HG03457 (cell line): ENCODE measurements around the gene HDAC7.
A peak's percentile ranks its signal among the peaks of the same experiment; 100 is the strongest.

Source experiments
- ATAC-seq: cut with Tn5 transposase; IDR thresholded peaks from one replicate; pipeline ENCODE4 v1.9.1; 2021; ENCODE audit warnings: moderate number of reproducible peaks; ENCODE audit not compliant: unreplicated experiment

Gene HDAC7

GRCh38 chr12:47819896-47820630, at the start of gene HDAC7:
TSS of gene HDAC7 (minus strand) at chr12:47819903. CDS start at chr12:47819785, 118 bp downstream.
- ATAC-seq, result no peak

- ATAC-seq, result peak; percentile 50
Measured at GRCh38 chr12:47868552-47869031, 48.9 kb upstream of the HDAC7 start.

DNA sequence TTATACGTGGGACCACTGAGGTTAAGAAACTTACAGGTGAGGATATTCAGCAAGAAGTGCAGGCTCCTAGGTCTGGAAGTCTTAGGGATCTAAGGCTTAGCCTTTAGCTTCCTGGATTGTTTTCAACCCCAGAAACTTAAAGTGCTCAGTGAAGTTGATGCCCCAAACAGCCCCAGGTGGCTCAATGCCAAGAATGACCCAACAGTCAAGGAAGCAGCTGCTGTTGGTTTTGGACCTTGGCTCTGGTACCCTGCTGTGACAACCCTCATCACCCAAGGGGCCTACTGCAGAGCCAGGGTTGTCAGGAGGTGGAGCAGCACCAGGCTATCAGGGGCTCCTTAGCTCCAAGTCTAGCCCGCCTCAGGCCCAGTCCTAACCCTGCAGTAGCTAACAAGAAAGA, 48.3 kb upstream of the HDAC7 start:
- peak; percentile 24 for ATAC-seq

DNA sequence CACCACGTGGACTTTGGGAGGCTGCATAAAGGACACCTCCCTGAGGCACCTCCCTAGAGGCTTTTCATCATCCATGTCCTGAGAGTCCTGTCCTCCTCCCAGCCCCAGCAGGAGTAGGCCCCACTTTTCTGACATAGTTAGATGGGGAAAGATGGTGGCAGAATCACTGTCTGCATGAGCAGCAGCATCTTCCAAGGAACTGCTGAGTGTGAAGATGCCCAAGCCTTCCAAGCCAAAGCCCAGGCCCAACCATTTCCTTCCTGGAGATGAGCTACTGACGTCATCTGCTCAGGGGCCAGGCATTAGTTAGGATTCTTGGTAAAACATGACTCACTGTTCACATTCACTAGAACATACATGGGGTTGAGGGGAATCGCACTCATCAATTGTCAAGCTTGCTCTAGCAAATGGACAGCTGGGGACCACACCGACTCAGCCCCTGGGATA, 47.8 kb upstream of the HDAC7 start:
- ATAC-seq, result no peak

GRCh38 chr12:47864646-47865235, 45.0 kb upstream of the HDAC7 start:
- ATAC-seq, result no peak

- ATAC-seq, result no peak
Measured at GRCh38 chr12:47863985-47864384, 44.3 kb upstream of the HDAC7 start.

- ATAC-seq, result no peak
Measured at GRCh38 chr12:47863467-47863866, 43.8 kb upstream of the HDAC7 start.

GRCh38 chr12:47862881-47863280, 43.2 kb upstream of the HDAC7 start:
- ATAC-seq, result no peak

DNA sequence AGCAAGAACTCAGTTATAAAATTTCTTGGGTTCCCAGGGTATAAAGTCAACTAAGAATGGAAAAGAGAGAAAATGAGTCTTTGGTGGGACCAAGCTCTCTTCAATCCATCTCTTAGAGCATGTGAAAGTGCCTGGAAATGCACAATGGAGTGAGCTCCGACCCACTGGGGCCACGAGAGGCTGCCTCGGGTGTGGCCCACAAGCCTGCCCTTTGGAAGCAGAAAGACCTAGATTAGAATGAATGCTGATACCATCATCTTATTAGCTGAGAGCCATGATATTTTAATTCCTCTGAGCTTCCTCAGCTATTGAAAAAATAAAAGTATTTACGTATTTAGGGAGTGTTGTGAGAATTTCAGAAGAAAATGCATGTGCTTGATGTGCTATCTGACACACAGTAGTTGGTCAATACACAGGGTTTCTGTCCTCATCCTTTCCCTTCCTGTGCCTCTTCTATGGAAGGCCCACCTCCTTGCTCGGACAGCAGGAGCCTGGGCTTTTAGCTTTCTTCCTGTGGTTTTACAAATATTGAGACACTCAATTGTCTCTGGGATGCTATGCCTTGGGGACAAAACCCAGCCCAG, 42.6 kb upstream of the HDAC7 start:
- no peak for ATAC-seq

DNA sequence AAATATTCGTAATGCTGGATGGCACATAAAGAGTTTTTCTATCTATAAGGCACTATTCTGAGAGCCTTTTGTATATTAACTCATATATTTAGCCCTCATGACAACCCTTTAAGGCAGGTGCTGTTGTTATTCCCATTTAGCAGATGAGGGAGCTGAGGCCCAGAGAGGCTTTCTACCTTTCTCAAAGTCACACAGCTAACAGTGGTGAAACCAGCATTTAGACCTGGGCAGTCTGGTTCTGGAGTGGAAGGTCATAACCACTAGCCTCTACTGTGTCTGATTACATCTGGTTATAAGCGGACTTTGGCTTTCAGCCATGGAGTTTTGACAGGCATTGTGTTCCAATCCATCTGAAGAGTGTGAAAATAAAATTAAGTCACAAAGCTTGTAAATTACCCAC, 41.2 kb upstream of the HDAC7 start:
- ATAC-seq, result no peak

GRCh38 chr12:47860279-47860841, 40.7 kb upstream of the HDAC7 start:
- no peak for ATAC-seq

GRCh38 chr12:47858511-47859266, 39.0 kb upstream of the HDAC7 start:
- ATAC-seq, result no peak

GRCh38 chr12:47856721-47857575, 37.2 kb upstream of the HDAC7 start:
- no peak for ATAC-seq

- ATAC-seq, result no peak
Measured at GRCh38 chr12:47856094-47856493, 36.4 kb upstream of the HDAC7 start.

DNA sequence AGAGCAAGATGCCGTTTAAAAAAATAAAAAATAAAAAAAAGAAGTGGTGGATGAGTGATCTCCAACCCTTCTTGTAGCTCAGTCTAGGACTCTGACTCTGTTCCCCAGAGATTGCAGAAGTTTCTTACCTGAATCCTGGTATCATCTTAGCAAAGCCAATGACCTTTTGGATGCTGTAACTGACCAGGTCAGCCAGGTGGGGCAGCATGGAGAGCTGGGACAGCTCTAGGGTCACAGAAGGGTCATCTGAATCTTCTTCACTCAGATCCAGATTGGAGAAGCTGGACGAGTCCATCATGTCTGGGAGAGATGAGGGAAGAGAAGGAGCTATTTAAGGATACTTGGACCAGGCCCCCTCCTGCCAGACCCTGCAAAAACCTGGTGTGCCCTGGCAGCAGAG, 35.8 kb upstream of the HDAC7 start:
- no peak for ATAC-seq

GRCh38 chr12:47854531-47854930, 34.8 kb upstream of the HDAC7 start:
- no peak for ATAC-seq

GRCh38 chr12:47852096-47852571, 32.4 kb upstream of the HDAC7 start:
- no peak for ATAC-seq

DNA sequence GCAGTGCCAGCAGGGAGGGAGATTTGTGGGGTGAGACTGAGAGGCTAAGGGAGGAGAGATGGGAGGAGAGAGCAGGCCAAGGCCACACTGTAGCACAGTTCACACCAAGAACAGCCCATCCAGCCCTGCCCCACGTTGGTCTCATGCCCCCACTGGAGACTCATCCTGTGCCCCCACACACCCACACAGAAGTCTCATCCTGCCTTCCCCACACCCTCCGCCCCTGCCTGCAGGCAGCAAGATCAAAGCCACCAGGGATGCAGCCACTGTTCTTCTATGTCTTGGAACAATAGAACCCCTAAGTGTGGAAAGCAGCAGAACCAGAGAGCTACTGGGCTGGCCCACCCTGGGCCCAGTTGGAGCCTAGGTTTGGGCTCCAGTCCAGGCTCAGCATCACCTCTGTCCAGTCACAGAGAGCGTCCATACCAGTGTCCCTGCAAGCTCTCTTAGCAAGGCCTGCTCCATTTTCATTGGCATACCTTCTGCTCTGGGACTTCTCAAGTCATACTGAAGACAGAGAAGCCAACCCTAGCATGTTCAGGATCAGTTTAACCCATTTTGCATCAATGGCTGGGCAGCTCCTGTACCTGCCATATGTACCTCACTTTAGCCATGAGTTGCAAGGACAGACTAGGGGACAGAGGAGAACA, 31.7 kb upstream of the HDAC7 start:
- ATAC-seq, result no peak
